GM12872 (cell line): ENCODE data around the gene LRRC36.

ENCODE experiments used
- TF ChIP-seq, protein P1 (sequence below): IDR thresholded peaks from 3 replicates; pipeline ENCODE4 v1.5.1; 2011; ENCODE audit warnings: low read depth, mild to moderate bottlenecking, low read length, moderate library complexity; ENCODE audit not compliant: insufficient read depth

LRRC36 gene

DNA sequence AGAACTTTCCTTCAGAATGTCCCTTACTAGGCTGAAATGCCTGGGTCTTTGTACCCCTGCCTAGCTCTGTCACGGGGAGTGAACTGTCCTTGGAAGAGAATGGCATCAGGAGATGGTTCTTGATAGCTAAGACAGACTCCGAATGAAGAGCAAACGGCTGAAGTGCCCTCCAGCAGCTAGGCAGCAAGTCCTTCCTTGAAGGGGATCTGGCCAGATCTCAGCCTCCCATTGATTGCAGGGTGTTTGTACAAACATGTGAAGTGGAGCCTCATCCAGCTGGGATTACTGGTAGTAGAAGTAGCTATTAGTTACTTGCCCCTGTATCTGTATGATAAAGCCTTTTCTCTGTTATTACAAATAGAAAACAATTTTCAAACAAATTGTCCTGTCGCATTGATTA, 30.9 kb downstream of the LRRC36 start:
- TF ChIP-seq, protein P1, sequence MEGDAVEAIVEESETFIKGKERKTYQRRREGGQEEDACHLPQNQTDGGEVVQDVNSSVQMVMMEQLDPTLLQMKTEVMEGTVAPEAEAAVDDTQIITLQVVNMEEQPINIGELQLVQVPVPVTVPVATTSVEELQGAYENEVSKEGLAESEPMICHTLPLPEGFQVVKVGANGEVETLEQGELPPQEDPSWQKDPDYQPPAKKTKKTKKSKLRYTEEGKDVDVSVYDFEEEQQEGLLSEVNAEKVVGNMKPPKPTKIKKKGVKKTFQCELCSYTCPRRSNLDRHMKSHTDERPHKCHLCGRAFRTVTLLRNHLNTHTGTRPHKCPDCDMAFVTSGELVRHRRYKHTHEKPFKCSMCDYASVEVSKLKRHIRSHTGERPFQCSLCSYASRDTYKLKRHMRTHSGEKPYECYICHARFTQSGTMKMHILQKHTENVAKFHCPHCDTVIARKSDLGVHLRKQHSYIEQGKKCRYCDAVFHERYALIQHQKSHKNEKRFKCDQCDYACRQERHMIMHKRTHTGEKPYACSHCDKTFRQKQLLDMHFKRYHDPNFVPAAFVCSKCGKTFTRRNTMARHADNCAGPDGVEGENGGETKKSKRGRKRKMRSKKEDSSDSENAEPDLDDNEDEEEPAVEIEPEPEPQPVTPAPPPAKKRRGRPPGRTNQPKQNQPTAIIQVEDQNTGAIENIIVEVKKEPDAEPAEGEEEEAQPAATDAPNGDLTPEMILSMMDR = no peak

DNA sequence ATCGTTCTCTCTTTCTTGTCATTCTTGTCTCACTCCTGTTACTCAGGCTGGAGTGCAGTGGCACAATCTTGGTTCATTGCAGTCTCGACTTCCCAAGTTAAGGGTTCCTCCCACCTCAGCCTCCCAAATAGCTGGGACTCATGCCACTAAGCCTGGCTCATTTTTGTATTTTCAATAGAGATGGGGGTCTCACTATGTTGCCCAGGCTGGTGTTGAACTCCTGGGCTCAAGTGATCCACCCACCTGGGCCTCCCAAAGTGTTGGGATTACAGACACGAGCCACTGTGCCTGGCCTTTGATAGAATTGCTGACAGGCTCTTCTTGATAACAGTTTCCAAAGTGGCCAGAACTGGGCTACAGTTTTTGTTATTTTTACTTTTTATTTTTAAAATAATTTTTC, 34.4 kb downstream of the LRRC36 start:
- TF ChIP-seq, protein P1 = no peak

DNA sequence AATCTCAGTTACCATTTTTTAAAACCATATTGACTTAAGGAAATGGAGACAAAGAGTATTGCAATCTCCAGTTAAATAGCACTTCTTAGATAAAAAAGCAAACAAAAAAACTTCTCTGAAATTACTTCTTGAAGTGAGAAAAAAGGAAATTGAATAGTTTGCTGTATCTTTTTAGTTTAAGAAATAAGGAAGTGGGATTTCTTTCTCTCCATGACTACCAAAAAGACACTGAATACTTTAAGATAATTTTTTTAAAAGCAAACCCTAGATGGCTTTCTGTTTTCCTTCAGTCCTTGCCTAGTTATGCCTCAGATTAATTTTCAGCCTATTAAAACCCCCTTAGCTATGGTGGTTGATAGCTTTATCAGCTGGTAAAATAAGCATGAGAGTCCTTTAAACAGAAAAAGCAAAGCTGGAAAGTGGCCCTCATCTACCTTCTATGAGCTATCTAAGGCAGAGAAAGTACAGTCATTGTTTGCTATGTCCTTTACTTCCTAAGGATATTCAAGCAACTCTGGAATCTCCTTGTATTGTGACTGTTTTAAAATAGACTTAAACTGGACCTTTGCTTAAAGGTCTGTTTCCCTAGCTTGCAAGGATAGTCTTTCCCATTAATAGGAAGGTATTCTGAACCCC, 38.1 kb downstream of the LRRC36 start:
- TF ChIP-seq, protein P1 = no peak

DNA sequence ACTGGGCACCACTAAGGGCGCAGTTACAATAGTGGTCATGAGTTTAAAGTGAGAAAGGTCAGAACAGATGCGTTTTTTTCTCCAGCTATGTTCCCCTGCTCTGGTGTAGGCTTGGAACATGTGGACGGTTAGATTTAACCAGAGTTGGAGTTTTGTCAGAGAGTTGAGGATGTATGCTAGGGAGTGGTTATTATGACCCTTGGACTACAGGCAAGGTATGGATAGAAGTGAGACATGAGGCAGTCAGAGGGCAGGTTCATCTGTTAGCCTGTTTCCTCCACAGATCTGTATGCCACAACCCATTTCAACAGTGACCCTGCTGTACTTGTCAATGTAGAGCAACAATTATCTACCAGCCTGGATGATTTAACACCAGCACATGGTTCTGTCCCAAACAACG, 44.0 kb downstream of the LRRC36 start:
- TF ChIP-seq, protein P1 = no peak

DNA sequence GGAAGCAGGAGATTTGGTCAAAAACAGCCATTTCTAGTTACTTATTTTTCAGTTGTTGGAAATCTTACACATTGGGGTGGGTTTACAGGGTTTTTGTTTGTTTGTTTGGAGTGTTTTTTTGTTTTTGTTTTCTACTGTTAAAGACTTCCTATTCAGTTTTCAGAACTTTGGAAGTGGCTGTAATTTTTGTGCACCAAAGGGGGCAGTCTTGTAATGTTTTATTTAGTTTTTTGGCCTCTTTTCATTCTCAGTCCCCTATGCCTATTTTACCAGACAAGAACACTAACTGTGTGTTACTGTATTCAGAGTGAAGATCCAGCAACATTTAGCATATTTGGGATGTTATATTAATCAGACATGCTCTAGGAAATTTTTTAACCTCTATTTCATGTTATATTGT, 46.0 kb downstream of the LRRC36 start:
- TF ChIP-seq, protein P1 = no peak

DNA sequence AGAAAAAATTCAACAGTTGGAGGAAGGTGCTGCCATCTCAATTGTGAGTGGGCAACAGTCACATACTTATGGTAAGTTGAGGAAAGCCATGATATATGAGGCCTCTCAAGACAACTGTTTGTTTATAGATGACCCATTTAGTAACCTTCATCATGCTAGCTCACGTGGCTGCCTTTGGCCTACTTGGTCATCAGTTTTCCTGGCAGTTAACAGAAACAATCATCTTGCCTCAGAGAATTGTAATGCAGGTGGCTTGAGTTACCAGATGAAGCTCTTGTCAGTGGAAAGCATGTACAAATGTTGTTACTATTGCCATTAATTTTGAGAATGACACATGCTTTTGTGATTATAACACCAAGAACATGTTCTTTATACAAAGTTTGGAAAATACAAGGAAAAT, 52.0 kb downstream of the LRRC36 start:
- TF ChIP-seq, protein P1 = no peak

DNA sequence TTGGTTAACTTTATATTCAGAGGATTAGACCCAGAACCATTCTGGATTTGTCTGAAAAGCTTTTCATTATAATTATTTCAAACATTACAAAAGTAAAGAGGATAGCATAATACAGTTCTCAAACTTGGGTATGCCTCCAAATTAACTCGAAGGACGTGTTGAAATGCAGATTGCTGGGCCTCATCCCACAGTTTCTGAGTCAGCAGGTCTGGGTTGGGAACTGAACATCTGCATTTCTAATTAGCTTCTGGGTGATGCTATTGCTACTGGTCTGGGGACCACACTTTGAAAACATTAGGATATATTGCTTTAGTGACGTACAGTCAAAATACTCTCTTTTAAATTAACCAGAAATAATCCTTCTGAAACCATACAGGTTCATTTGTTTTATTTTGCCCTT, 56.7 kb downstream of the LRRC36 start:
- TF ChIP-seq, protein P1 = no peak
